Adrenal gland (tissue), 12 donors: ENCODE measurements around the gene LIPG. TPM values are rescaled to one million over a fixed set of nuclear protein-coding genes. Genes with fewer than 3 reads are reported as not detected.
A peak's percentile ranks its signal among the peaks of the same experiment; 100 is the strongest.

ENCODE experiments used
- DNase-seq, 7 donors: peaks; one replicate each; pipeline ENCODE4 v3.0.0-alpha.2; 2019 to 2020
- H3K27ac ChIP-seq, 5 donors: fragments of 200-600 bp; sonication (generic) in 4 of 5; 1 replicate in 3 of 5; 2 replicates in 2 of 5; pipeline versions ENCODE4 v1.5.1 to v1.8.0; 2016 to 2020; ENCODE audit warnings: mild to moderate bottlenecking in 1 of 5
- H3K27me3 ChIP-seq: fragments of 200-600 bp; 2 replicates; pipeline ENCODE4 v1.8.0; 2021
- H3K36me3 ChIP-seq, 2 donors: fragments of 200-600 bp; replicated peaks in 1 of 2; 1 replicate in 1 of 2; 2 replicates in 1 of 2; pipeline versions ENCODE4 v1.5.1 to v1.8.0; 2018 to 2022
- H3K4me1 ChIP-seq, 2 donors: fragments of 200-600 bp; replicated peaks in 1 of 2; 1 replicate in 1 of 2; 2 replicates in 1 of 2; pipeline versions ENCODE4 v1.5.1 to v1.8.0; 2018 to 2021
- H3K4me3 ChIP-seq, 4 donors: fragments of 200-600 bp; sonication (generic) in 3 of 4; one replicate each; pipeline ENCODE4 v1.5.1; 2016 to 2018
- H3K9me3 ChIP-seq, 3 donors: fragments of 200-600 bp; sonication (generic) in 1 of 3; replicated peaks in 1 of 3; 1 replicate in 2 of 3; 2 replicates in 1 of 3; pipeline versions ENCODE4 v1.5.1 to v1.8.0; 2016 to 2021
- POLR2A ChIP-seq, 2 donors: fragments of 450-650 bp; IDR thresholded peaks; one replicate each; pipeline ENCODE4 v1.6.1; 2017; ENCODE audit warnings: antibody characterized with exemption in 2 of 2, mild to moderate bottlenecking in 2 of 2, moderate library complexity in 1 of 2
- WGBS, 4 donors: extraction: QIAGEN DNeasy Blood & Tissue Kit in 2 of 4; methylation state at CpG; one replicate each; pipeline versions ENCODE4 v1.1.5 to v1.1.7; 2013 to 2017; 5-methylcytosine and 5-hydroxymethylcytosine counted together
- intact Hi-C, 2 donors: fragments of 100-400 bp; cut with DNase I; formaldehyde crosslinking; loops; one replicate each; pipeline versions ENCODE4 v1.14.1 to v1.15.0; 2022 to 2023
- polyA plus RNA-seq, 3 donors: library from polyadenylated mRNA; stranded (reverse); fragments of 200-250 nt in 2 of 3; fragments of 350-450 nt in 1 of 3; fragmentation: Illumina TruSeq in 1 of 3; extraction: RNeasy Lipid Tissue Mini Kit (QIAGEN cat#74804) in 1 of 3; gene quantifications; one replicate each; pipeline ENCODE4 v1.2.3, GENCODE V29; 2013 to 2014
- total RNA-seq, 9 donors: library from RNA; depleted of rRNA in 4 of 9; stranded (reverse); fragments of >200 nt in 4 of 9; fragments of 120-200 nt in 1 of 9; fragmentation: NEBNext Ultra II Directional in 1 of 9; extraction: Animal tissue kit (Norgen Biotek cat#: 25700) in 1 of 9; gene quantifications; one replicate each; pipeline versions ENCODE4 v1.1.0 to v1.2.4, GENCODE V29; 2013 to 2023
- TF ChIP-seq, protein P1 (sequence below), 6 experiments: fragments of 450-650 bp in 4 of 6; fragments of 200-600 bp in 2 of 6; sonication (generic) in 1 of 6; IDR thresholded peaks; 1 replicate in 5 of 6; 2 replicates in 1 of 6; pipeline versions ENCODE4 v1.5.1 to v1.8.0; 2016 to 2021; ENCODE audit warnings: antibody characterized with exemption in 6 of 6, mild to moderate bottlenecking in 2 of 6, moderate library complexity in 1 of 6
- donor health status: healthy with polysubstance abuse.
- donor health status: Bipolar disorder and iron deficiency.
- donor health status: DM: yes; HTN: yes; CAD: no.
- donor health status: DM: no; HTN: no; CAD: no.
- donor health status: DM: no; HTN: no; CAD: no.
- donor health status: DM: yes; HTN: yes; CAD: no.

The LIPG gene
- total and polyA plus RNA-seq, 12 donors, result 0.16 to 2.8 (median 0.44) TPM; not detected in 1

DNA sequence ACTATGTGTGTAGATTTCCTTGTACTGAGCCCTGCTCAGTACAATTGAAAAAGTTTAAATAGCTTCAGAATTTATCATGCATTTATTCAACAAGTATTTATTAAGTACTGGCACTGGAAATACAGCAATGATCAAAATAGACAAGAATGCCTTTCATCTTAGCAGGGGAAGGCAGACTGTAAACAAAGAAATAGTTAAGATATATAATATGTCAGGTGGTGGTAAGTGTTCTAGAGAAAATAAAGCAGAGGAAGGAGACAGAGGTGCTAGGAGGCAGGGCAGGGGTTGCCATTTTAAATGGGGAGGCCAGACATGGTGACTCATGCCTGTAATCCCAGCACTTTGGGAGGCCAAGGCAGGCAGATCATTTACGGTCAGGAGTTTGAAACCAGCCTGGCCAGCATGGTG lies 13.6 kb upstream of the LIPG start:
- 73 to 92% (median 82%) methylated on average over 1 of the region's 1 CpG for WGBS, 4 donors
- no peak overlapping the region for H3K27ac ChIP-seq
- H3K36me3 ChIP-seq, result no peaks in the 10 kb centered on the region
- H3K4me3 ChIP-seq, result no peak overlapping the region
- DNase-seq, result peak in 1 of 7 donors; percentile 27
- no peaks in the 10 kb centered on the region for H3K27me3 ChIP-seq
- H3K4me1 ChIP-seq, result no peaks in the 10 kb centered on the region
- intact Hi-C loops, result no loop called here
- TF ChIP-seq POLR2A (IDR thresholded peaks at IDR 0.05), result no peak
- TF ChIP-seq, protein P1, sequence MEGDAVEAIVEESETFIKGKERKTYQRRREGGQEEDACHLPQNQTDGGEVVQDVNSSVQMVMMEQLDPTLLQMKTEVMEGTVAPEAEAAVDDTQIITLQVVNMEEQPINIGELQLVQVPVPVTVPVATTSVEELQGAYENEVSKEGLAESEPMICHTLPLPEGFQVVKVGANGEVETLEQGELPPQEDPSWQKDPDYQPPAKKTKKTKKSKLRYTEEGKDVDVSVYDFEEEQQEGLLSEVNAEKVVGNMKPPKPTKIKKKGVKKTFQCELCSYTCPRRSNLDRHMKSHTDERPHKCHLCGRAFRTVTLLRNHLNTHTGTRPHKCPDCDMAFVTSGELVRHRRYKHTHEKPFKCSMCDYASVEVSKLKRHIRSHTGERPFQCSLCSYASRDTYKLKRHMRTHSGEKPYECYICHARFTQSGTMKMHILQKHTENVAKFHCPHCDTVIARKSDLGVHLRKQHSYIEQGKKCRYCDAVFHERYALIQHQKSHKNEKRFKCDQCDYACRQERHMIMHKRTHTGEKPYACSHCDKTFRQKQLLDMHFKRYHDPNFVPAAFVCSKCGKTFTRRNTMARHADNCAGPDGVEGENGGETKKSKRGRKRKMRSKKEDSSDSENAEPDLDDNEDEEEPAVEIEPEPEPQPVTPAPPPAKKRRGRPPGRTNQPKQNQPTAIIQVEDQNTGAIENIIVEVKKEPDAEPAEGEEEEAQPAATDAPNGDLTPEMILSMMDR (IDR thresholded peaks at IDR 0.05), result no peak
- no peaks in the 10 kb centered on the region for H3K9me3 ChIP-seq

DNA sequence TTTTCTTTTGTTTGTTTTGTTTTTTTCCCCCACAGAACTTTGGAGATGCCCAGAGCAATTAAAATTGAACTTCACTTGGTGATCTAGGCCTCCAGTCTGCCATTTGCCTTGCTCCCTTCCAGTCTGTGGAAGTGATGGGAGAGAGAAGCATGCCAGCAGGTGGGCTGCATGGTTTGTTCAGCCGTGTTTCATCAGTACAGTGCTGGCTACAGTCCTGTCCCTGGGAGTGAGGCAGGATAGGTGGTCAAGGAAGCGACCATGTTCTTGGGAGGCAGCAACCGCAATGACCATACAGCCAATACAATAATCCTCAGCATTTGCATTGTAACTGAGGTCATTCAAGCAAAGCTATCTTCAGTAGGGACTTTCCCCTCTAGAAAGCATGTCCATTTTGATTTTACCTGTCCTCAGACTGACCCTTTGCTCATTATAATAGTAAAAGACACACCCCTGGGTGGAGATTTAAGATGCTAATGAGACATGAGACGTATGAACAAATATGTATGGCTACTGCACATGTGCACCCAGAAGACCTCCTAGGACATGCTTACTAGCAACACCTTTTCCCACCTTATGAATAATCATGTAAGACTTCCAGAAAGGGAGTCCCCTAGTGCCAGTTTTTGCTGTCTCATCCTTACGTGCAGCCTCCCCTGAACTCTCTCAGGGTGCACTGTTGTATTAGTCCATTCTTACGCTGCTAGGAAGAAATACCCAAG lies 11.1 kb upstream of the LIPG start:
- Histone ChIP-seq H3K4me3 (no peak overlapping the region), H3K27ac (no peak overlapping the region), H3K4me1 (no peaks in the 10 kb centered on the region), H3K27me3 (no peaks in the 10 kb centered on the region), H3K9me3 (no peaks in the 10 kb centered on the region), H3K36me3 (no peaks in the 10 kb centered on the region)
- TF ChIP-seq, protein P1 (IDR thresholded peaks at IDR 0.05), result no peak
- TF ChIP-seq POLR2A (IDR thresholded peaks at IDR 0.05), result no peak
- intact Hi-C loops, result no loop called here
- 81 to 90% (median 88%) methylated on average over 5 to 6 of the region's 6 CpGs for WGBS, 4 donors
- DNase-seq, result peak in 1 of 7 donors; percentile 5

DNA sequence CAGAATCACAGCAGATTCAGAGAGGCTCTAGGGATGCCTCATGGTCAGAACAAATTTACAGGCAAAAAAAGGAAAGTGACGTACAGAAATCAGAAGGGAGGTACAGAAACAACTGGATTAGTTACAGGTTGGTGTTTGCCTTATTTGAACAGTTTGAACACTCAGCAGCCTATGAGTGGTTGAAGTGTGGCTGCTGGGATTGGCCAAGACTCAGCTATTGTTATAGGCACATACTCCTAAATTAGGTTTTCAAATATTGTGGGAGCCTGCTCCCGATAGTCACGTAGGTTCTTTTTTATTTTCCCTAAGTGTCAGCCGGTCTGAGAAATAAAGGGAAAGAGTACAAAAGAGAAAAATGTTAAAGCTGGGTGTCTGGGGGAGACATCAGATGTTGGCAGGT lies 8.9 kb upstream of the LIPG start:
- TF ChIP-seq, protein P1 (IDR thresholded peaks at IDR 0.05), result no peak
- TF ChIP-seq POLR2A (IDR thresholded peaks at IDR 0.05), result no peak
- 64 to 76% (median 71%) methylated on average over 4 of the region's 4 CpGs for WGBS, 4 donors
- intact Hi-C loops, result no loop called here

DNA sequence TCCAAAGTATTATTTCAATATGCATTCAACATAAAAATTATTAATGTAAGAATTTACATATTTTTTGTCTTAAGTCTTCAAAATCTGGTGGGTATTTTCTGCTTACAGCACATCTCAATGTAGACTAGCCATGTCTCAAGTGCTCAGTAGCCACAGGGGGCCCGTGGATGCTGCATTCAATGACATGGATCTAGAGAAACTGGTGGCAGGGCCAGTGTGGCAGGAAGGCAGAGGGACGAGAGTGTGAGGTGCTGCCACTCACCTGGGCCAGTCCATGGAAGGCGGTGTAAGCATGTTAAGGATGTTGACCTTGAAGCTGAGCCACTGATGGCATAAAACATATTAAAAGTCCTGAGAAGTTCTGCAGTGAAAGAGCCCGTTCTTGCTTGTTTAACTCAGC lies 6.2 kb upstream of the LIPG start:
- intact Hi-C loops, result no loop called here
- DNase-seq, result peak in 1 of 7 donors; percentile 18

More for the DNA sequence above, 8.9 kb upstream of the LIPG start:
- Histone ChIP-seq H3K27ac (no peak overlapping the region), H3K27me3 (no peaks in the 10 kb centered on the region), H3K4me3 (no peak overlapping the region), H3K4me1 (no peaks in the 10 kb centered on the region), H3K36me3 (no peaks in the 10 kb centered on the region), H3K9me3 (no peaks in the 10 kb centered on the region)
- DNase-seq, result no peak

More for the DNA sequence above, 6.2 kb upstream of the LIPG start:
- TF ChIP-seq POLR2A (IDR thresholded peaks at IDR 0.05), result no peak
- TF ChIP-seq, protein P1 (IDR thresholded peaks at IDR 0.05), result no peak
- no peaks in the 10 kb centered on the region for H3K9me3 ChIP-seq
- H3K36me3 ChIP-seq, result no peaks in the 10 kb centered on the region
- H3K27ac ChIP-seq, result no peak overlapping the region
- H3K27me3 ChIP-seq, result peaks cover 11% of the 10 kb centered on the region
- peaks cover 0 to 2% of the 10 kb centered on the region in 2 donors for H3K4me1 ChIP-seq
- no peak overlapping the region for H3K4me3 ChIP-seq
- WGBS, 4 donors, result 73 to 82% (median 77%) methylated on average over 4 of the region's 4 CpGs
